Glomerular visceral epithelial cell (primary cell): ENCODE data around the gene LAMA1.
A peak's percentile ranks its signal among the peaks of the same experiment; 100 is the strongest.

Source experiments
- DNase-seq: peaks from one replicate; pipeline ENCODE4 v3.0.0-alpha.2; 2016; ENCODE audit errors: extremely low spot score

Gene LAMA1

DNA sequence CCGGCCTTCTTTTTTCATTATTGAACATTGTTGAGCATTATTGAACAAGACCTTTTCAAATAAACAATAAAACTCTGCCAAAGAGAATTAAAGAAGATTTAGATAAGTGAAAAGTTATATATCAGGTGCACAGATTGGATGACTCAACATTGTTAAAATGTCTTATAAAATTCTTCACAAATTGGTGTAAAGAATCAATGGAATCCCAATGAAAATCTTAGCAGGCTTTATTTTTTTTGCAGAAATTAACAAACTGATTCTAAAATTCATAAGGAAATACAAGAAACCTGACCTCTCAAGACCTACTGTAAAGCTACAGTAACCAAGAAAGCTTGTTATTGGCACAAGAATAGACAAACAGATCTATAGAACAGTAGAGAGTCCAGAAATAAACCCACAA, 70.3 kb downstream of the LAMA1 start:
- DNase-seq, result no peak

GRCh38 chr18:7038330-7038851, 79.2 kb downstream of the LAMA1 start:
- peak; percentile 83 for DNase-seq

GRCh38 chr18:7037470-7037869, 80.1 kb downstream of the LAMA1 start:
- DNase-seq, result no peak

GRCh38 chr18:7035807-7036206, 81.8 kb downstream of the LAMA1 start:
- no peak for DNase-seq

- no peak for DNase-seq
These were observed 82.7 kb downstream of the LAMA1 start for GRCh38 chr18:7034924-7035323.

DNA sequence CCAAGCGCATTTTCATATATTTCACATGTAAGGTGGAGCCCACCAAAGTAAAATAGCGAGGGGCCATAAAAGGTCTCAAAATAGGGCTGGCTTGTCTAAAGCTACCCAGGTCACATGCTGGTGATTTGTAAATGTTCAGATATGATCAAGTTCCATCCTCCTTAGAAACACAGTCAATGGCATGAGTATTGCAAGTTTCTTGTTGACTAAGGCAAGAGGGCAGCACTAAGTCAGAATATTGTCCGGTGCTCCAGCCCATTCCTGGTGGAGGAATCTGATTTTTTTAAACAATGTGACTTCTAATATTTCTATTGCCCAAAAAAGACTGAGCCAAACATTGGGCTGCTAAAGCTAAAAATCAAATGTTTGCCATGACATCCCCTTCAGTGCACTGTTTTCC, 85.1 kb downstream of the LAMA1 start:
- no peak for DNase-seq

DNA sequence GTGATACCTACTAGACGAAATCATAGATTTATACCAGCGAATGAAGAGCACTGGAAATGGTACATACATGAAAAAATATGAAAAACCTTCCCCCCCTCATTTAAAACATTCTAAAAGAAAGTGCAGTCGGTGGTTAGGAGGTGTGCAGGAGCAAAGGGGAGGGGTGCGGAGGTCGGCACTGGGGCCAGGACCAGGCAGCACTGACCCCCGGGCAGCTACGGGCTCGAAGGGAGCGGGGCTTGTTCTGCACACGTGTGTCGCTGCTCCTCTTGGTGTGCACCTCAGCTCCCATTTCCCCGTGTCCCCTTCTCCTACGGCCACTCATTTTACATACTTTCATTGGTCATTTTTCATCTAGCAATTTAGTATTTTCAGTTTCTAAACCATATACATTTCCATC, 89.0 kb downstream of the LAMA1 start:
- DNase-seq, result no peak

DNA sequence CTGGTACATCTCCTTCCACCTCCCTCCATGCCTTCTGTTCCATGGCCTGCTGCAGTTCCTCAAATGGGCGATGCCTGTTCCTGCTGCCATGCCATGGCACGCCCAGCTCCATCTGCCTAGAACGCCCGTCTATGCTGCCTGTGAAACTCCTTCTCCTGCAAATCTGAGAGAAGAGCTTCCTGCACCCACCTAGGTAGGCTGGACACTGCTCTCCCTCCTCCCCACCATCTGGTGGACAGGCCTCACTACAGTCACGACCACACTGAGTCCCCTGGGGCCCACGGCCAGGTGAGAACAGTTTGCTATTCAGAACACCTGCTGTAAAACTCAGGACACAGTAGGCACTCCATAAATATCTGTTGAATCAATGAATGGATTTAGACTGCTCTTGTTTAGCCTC, 92.4 kb downstream of the LAMA1 start:
- DNase-seq, result no peak

DNA sequence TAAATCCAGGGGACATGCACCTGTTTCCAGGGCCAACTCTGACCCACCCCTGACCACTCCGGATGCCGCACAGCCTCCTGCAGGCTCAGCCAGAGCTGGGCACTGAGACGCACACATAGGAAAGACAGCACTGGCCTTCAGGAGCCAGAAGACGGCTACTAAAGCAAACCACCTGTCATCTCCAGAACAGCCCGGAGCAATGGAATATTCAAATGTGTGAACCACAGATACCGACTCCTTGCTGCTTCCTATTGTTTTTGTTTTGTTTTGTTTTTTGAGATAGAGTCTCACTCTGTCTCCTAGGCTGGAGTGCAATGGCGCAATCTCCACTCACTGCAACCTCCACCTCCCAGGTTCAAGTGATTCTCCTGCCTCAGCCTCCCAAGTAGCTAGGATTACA, 94.0 kb downstream of the LAMA1 start:
- DNase-seq, result no peak

- no peak for DNase-seq
These were observed 94.5 kb downstream of the LAMA1 start for GRCh38 chr18:7023063-7023580.

DNA sequence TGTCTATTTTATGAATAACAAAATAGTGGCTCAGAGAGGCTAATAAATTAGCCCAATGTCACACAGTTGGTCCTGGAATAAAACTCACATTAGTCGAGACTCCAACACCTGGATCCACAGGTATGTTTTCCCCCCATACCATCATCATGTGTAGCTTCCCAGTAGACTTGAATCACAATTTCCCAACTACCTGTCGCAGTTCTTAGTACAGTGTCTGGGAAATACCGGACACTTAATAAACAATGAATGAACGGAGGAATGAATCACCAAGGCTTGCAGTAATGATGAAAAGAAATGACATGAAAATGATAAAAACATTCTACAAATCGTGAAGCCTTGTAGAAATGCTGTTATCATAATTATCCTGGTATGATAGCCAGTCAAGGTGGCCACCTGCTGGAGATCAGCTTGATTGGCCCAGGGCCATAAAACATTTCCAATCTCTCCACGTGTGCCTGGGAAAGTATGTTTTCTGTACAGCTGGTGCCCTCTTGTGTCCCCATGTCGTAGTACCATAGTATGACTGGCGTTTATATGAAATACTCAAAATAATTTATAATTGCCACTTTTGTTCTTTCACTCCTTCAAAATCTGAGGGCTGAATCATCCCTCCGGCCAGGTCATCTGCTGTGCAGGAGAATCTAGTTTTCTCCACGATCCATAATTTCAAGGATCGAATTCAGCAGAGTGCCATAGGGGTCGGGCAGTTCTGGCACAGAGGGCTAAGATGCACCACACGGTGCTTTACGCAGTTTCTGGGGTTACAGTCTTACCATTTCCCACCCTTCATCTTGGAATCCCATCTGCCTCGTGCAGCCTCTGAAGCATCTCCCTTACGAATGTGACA, 95.4 kb downstream of the LAMA1 start:
- DNase-seq, result peak; percentile 60

GRCh38 chr18:7020995-7021777, 96.4 kb downstream of the LAMA1 start:
- DNase-seq, result no peak

- no peak for DNase-seq
These were observed 100.6 kb downstream of the LAMA1 start for GRCh38 chr18:7017013-7017412.

DNA sequence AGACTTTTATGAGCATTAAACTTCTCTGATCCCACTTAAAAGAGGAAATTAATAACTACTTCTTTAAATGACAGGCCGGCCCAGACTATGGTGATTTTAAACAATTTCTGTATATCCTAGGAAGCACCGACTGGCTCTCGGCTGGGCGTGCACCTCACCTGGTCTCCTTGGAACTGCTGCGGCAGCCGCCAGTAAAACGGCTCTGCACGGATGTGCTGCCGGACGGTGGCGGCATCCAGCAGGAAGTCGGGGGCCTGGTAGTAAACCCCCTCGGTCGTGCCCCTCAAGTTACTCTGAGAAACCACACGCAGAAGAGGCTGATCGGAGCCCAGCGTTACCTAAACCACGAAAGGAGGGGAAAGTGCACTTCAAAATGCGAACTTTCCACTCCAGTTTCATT, 106.5 kb downstream of the LAMA1 start:
- DNase-seq, result no peak

GRCh38 chr18:7004009-7004408, 113.6 kb downstream of the LAMA1 start:
- DNase-seq, result no peak

DNA sequence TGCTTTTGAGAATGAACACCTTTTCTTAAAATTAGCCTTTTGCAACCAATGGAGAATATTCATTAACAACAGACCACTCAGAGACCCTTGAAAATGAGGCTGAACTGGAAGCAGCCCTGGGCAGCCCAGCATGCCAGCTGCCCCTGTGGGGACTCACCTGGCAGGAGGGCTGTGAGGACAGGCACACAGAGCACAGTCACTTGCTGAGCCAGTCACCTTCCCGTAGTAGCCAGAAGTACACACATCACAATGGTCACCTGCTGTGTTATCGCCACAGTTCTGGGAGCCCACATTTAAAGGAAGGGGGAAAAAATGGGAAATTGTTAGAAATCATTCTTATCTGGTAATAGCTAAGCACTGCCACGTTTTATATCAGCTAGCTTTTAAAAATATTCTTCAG, 115.5 kb downstream of the LAMA1 start:
- DNase-seq, result no peak

- no peak for DNase-seq
These were observed 117.0 kb downstream of the LAMA1 start for GRCh38 chr18:7000484-7001096.

DNA sequence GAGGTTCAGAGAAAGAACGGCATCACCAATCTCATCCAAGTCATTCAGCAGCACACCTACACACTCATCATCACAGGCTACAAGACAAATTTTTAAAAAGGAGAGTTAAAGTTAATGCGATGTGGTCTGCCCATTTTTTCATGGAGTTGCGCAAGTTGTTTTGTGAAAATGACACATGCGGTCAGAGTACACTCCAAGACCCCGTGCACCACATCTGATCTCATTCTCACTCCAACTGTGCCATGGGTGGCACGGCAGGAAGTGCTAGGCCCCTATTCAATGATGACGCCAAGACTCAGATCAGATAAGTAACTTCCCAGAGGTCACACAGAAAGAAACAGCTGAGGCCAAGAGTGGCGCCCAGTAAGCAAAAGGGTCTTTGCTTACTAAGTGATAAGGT, 119.8 kb downstream of the LAMA1 start:
- DNase-seq, result no peak

DNA sequence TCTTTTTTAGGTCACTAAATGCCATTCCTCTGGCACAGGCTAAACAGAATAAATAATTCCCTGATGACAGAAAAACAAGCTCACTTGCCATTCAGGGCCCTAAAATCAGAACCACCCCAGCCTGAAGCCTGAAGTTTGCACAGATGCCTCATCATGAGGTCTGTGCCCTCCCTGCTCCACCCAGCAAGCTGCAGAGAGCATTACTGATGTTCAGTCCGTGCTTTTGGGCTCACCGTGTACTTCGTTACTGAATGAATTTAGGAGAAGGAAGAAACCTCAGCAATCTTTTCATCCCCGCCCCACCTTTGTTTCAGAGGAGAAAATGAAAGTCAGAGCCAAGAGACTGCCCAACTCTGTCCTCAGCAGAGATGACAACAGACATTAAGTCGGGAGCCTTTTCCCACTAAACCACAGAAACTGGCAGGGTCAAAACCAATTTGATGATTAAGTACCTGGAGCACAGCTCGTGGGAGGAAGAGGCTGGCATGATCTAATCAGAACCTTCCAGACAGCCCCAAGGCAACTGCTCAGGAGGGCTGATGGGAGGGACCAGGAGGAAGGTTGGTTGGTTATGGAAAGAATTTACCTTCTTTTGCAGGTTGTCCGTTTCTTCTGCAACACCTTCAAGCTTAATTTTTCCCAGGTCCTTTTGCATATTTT, 122.7 kb downstream of the LAMA1 start:
- peak; percentile 22 for DNase-seq

DNA sequence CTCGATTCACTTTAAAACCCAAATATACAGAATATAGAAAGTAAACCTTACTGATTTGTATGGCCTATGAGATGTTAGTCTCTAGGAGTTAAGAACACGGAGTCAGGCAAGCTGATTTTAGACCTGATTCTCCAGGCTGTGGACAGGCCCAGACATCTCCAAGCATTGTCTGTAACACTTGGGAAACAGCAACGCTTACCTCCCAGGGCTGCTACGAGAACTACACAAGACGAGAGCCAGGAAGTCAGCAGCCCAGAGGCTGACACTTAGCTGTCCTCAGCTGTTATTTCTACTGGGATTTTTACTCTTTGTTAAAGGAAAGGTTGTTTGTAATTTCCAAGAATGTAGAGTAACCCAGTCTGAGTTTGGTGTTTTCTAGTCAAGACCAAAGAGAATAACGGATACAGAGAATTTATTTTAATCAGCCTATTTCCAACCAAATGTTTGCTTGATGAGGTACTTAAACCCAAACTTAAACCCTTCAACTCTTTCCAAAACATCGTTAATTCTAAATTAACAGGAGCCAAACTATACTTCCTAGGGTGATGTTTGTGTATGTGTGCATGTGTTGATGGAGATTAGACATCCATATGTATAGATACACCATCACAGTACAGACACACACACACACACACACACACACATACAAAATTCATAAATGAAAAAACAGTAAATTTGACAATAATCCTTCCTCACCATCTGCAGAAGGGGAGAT, 123.4 kb downstream of the LAMA1 start:
- DNase-seq, result no peak

DNA sequence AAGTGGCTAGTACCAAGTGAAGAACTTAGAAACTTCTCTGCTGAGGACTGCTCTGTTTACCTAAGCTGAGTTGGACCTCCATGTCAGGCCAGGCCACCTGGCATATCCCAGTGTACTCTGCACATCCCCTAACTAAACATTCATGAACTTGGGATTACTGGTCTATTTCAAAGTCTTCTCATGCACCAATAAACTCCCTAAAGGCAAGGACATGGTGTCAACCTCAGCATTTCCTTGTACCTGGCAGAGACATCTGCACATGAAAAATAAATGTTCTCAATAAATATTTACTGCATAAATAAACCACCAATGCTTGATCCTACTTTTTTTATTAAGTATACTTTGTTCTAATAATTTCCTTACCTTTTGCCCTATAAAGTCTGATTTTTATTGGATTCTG, 124.8 kb downstream of the LAMA1 start:
- no peak for DNase-seq
